KOPT-K1 (cell line): ENCODE results near the gene WWOX.
"Not testable (repeated sequence)": the region's sequence is repeated elsewhere in the genome, so short reads cannot be mapped to it uniquely, and the experiment has no call there.

ENCODE experiments used
- H3K27ac ChIP-seq: fragments of 200-600 bp; sonication (generic); 2 replicates; pipeline ENCODE4 v1.5.1; 2016; ENCODE audit warnings: antibody characterized with exemption, mild to moderate bottlenecking, low read depth, low read length; ENCODE audit not compliant: poor library complexity, severe bottlenecking
- H3K36me3 ChIP-seq: fragments of 200-600 bp; sonication (generic); 2 replicates; pipeline ENCODE4 v1.5.1; 2017; ENCODE audit warnings: antibody characterized with exemption, mild to moderate bottlenecking, low read length, moderate library complexity; ENCODE audit not compliant: insufficient read depth
- H3K9me3 ChIP-seq: fragments of 200-600 bp; sonication (generic); 2 replicates; pipeline ENCODE4 v1.5.1; 2017; ENCODE audit warnings: antibody characterized with exemption, low read length, mild to moderate bottlenecking; ENCODE audit not compliant: insufficient read depth, poor library complexity, severe bottlenecking

The WWOX gene

DNA sequence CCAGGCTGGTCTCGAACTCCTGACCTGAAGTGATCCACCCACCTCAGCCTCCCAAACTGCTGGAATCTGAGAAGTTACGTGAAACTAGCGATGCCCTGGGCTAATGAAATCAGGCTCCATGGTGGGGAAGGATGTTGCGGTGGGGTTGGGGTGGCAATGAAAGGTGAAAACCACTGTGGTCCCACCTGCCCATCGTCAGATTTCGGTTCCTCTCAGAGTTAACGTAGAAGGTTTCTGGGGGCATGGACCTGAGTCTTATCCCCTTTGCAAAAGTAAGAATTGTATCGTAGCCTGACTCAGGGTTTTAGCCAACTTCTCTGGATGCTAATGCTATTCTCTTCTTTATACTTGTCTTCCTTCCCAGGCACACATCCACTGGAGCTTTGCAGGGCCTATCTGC is 402.3 kb downstream of the WWOX start:
- no peaks in the 10 kb centered on the region for H3K36me3 ChIP-seq
- H3K9me3 ChIP-seq = no peaks in the 10 kb centered on the region
- H3K27ac ChIP-seq = no peak overlapping the region

DNA sequence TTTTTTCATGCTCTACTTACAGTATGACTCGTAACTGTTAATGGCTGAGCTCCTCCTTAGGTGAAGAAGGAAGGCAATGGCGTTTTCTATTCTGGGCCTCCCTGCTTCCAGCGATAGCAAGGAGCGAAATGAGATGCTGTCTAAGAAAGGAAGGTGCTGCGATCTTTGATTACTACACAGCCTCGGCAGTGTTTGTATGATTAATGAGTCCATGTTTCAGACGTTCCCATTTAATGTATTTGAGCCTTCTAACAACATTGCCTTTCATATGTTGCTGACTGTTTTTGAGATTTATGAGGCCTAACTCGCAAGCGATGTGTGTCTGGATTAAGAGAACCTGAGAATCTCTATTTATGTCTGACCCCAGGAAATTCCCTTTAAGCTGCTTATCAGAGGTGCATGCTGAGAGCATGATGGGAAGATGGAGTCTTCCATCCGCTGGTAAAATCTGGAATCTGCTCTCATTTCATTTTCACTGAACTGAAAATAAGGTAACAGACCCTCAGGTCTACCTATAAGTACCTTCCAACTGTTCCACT is 403.4 kb downstream of the WWOX start:
- H3K36me3 ChIP-seq = no peaks in the 10 kb centered on the region
- no peak overlapping the region for H3K27ac ChIP-seq

DNA sequence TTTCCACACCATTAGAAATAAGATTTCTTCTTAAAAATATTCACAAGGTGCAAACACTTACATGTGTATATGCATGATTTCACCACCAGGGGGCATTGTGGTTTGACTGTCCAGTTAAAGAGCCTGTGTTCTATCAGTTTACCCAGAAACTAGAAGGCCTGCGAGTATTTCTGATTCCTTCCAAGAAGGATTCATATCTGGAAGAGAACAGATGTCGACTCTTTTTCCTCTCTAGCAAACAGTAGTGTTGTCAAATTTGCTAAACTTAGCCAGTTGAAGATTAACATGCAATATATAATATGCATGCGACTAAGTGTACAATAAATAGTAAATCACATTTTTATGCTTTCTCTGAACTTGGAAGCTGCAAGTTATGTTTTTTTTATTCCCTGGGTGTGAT is 404.1 kb downstream of the WWOX start:
- no peaks in the 10 kb centered on the region for H3K36me3 ChIP-seq
- H3K9me3 ChIP-seq = no peaks in the 10 kb centered on the region
- H3K27ac ChIP-seq = no peak overlapping the region

More for the DNA sequence above, 403.4 kb downstream of the WWOX start:
- H3K9me3 ChIP-seq = no peaks in the 10 kb centered on the region

DNA sequence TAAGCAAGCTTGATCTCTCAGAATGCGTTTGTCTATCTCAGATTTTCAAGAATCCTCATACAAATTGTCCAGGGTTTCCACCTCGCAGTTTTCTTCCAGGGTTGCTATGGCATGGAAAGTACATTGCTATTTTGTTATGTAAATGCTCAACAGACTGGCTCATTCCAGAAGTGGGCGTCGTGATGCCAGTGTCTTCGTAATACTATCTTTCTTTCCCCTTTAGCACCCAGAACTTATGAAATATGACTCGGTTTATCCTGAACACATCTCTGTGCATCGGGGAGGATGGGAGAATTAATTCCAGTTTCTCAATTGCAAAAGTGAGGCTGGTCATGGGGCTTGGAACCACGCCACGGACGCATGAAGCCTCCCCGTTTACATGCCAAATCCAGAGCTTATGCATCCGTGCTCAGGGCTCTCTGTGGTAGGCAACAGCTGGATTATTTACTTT is 405.0 kb downstream of the WWOX start:
- Histone ChIP-seq H3K9me3 (no peaks in the 10 kb centered on the region), H3K27ac (no peak overlapping the region)

DNA sequence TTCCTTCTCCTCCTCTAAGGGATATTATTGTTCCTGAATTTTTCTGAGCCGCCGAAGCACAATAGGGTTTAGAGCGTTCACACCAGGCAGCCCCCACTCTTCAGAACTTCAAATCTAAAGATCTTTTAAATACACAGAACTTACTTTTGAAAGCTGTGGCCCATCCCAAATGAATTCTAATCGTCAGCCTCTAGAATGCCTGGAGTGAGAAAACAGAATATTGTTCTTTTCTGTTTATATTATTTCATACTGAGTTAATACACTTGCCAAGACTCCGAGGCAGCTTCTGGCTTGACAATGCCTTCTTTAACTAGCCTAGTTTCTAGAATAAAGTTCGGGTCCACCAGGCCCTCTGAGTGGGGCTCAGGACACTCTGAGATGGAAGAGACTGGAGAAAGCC is 405.6 kb downstream of the WWOX start:
- no peaks in the 10 kb centered on the region for H3K36me3 ChIP-seq
- no peak overlapping the region for H3K27ac ChIP-seq
- H3K9me3 ChIP-seq = no peaks in the 10 kb centered on the region

More for the DNA sequence above, 405.0 kb downstream of the WWOX start:
- H3K36me3 ChIP-seq = no peaks in the 10 kb centered on the region

DNA sequence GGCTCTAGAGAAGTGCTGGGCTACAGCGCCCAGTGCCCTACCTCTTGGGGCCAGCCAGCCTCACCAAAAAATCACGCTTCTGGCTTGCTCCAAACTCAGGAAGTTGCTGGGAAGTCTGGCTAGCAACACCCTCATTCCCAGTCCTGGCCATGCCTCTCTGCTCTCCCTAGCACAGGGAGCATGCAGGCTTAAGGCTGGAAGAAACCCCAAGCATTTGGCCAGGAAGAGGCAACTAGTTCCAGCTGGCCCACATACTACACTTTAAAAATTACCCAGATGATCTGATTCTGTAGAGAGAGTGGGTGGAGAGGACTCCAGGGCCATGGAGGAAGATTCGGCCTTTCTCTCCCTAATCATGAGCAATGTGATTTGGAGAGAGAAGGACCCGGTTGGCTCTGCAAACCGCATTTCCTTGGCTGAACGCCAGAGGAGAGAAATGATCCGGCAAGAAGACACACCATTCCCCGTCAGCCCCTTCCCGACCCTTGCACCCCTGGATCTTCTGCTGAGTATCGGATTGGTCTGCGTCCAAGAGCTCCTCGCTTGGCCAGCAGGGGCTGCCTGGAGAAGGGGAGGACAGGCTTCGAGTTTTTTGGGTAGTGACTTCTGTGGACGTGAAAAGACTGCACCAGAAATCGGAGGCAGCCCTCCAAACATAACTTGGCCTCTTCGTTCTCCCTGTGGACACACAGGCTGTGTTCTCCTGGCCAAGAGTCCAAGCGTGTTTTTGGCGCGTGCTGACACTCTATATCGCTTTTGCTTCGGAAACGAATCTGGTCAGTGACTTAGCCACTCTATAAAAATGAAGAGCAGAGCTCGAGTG is 406.3 kb downstream of the WWOX start:
- H3K36me3 ChIP-seq = no peaks in the 10 kb centered on the region
- no peaks in the 10 kb centered on the region for H3K9me3 ChIP-seq
- H3K27ac ChIP-seq = no peak overlapping the region

DNA sequence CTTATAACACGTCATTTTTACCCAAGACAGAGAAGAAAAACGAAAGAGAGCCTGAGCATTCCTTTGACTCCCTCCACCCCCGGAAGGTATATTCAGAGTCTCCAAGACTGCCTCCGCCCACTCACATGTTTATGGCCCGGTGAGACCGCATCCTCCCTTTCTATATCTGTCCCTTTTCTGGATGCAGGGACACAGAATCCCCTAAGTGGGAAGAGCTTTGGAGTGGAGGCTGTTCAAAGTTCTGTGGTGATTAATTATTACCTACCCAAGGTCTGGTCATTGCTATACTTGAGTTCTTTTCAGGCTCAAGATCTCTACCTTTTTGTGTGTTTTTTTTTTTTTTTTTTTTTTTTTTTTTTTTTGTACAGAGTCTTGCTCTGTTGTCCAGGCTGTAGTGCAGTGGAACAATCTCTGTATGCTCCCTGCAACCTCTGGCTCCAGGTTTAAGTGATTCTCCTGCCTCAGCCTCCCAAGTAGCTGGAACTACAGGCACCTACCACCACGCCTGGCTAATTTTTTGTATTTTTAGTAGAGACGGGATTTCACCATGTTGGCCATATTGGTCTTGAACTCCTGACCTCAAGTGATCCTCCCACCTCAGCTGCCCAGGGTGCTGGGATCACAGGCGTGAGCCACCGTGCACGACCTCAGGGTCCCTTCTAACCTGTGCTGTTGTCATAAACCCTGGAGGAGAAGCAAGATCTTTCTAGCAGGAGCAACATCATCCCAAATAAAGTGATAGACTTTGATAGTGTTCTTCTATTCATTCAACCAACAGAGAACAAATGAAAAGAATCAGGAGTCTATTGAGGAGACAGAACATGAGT is 407.1 kb downstream of the WWOX start:
- Histone ChIP-seq H3K36me3 (no peaks in the 10 kb centered on the region), H3K9me3 (no peaks in the 10 kb centered on the region), H3K27ac (no peak overlapping the region)

DNA sequence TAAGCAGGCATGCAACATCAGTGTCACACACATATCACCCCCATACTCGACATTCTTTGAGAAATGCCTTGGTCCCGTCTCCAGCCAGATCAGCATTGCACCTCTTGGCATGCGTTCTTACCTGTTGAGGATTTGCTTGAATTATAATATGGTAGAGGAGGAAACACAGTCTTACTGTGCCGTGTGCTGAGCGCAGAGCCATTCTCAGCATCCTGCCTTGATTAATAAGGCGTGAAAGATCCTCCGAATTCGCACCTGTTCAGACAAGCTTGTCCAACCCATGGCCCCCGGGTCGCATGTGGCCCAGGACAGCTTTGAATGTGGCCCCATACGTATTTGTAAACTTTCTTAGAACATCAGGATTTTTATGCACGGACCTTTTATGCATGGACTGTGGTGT is 408.1 kb downstream of the WWOX start:
- H3K36me3 ChIP-seq = no peaks in the 10 kb centered on the region
- no peaks in the 10 kb centered on the region for H3K9me3 ChIP-seq
- H3K27ac ChIP-seq = no peak overlapping the region

DNA sequence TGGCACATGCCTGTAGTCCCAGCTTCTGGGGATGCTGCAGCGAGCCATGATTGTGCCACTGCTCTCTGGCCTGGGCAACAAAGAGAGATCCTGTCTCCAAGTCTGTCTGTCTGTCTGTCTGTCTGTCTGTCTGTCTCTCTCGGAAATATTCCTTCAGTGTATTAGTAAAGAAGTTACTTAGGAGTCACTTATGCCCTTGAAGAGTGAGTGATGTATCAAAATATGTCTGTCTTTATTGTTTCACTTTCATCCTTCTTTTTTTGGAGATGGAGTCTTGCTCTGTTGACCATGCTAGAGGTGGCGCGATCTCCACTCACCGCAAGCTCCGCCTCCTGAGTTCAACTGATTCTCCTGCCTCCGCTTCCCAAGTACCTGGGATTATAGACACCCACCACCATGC is 410.5 kb downstream of the WWOX start:
- H3K9me3 ChIP-seq = no peaks in the 10 kb centered on the region
- no peaks in the 10 kb centered on the region for H3K36me3 ChIP-seq
- H3K27ac ChIP-seq = no peak overlapping the region

DNA sequence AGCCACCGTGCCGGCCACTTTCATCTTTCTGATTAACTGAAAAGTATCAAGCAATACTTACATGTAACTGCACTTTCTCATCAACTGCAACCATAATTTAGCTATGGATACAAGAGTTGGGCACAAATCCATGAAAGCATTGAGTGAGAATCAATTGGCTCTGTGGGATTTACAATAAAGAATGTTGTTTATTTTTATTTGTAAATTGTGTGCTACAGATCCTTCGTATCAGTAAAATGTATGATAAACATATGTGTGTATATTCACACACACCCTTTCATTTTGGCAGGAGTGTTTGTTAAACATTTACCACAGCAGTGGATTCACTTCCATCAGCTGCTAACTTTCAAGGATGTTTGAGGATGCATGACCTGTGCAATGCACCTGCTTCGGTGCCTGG is 411.0 kb downstream of the WWOX start:
- Histone ChIP-seq H3K27ac (no peak overlapping the region), H3K36me3 (no peaks in the 10 kb centered on the region), H3K9me3 (no peaks in the 10 kb centered on the region)

DNA sequence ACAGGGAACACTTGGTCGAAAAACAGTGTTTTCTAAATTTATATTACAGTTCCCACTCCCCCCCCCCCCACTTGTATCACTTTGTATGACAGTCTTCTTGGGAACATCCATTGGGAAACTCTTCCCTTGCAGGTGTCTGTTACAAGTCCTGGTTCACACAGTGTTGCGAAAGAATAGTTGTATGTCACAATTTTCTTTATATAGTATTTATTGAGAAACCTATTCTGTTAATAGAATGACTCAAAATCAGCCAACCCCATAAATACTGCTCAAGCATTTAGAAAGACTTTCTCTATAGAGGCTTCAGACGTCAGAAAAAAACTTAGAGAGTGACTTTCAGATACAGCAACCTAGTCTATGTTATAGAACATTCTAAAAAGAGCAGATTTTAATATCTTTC is 414.4 kb downstream of the WWOX start:
- Histone ChIP-seq H3K9me3 (no peaks in the 10 kb centered on the region), H3K36me3 (no peaks in the 10 kb centered on the region), H3K27ac (no peak overlapping the region)

DNA sequence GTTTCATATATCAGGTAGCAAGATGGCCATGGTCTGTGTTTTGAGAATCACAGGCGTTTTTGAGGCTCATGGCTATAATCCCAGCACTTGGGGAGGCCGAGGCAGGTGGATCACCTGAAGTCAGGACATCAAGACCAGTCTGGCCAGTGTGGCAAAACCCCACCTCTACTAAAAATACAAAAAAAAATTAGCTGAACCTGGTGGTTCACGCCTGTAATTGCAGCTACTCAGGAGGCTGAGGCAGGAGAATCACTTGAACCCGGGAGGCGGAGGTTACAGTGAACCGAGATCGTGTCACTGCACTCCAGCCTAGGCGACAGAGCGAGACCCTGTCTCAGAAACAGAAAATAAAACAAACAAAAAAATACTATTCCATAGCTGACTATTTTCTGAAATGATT is 415.4 kb downstream of the WWOX start:
- not testable (repeated sequence) for H3K36me3 ChIP-seq, H3K27ac ChIP-seq, H3K9me3 ChIP-seq

DNA sequence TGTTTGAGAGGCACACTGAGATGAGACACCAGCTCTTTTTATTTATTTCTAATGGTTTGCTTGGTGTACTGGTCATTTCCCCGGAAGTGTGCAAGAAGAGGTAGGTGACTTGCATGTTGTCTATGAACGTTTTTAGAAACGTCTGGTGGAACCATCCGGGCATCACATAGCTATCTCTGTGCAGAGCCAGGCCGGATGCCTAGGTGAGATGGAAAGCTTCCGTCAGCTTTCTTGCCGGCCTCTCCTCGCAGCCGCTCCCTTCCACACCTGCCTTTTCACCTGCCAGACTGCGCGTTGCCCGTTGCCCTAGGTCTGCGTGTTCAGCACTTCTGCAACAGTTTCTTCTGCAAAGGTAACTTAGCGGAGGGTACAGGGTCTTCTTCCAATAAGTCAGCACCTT is 416.0 kb downstream of the WWOX start:
- Histone ChIP-seq H3K9me3 (no peaks in the 10 kb centered on the region), H3K27ac (no peak overlapping the region), H3K36me3 (no peaks in the 10 kb centered on the region)

DNA sequence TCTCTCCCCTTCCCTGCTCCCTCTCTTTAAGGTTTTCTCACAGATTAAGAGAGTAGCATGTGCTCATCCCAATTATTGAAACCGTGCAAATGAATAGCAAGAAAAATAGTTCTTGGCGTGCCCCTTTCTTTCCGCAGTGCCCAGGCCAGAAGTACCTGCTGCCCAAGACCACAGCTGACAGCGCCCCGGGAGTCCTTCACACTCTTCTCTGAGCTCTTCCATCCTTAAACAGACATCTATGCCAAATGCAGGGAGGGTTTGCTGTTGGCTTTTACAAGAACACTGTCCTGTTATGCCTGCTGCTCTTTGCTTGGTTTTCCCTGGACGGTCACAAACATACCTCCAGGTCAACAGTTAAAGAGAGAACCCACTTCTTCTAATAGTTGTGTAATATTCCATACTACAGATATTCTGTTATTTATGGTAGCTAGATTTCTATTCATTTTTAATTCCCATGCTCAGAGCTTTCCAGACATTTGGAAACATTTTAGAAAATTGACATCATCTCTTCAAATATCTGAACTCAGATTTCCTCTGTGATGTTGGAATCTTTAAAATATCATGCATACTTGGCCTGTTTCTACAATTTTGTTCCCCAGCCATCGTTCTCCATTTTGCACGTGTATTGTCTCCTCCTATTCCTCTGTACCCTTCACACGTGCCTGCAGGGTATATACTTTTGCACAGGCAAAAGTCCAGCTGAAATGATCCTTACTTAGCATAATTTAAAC is 416.7 kb downstream of the WWOX start:
- Histone ChIP-seq H3K27ac (no peak overlapping the region), H3K9me3 (no peaks in the 10 kb centered on the region), H3K36me3 (no peaks in the 10 kb centered on the region)

DNA sequence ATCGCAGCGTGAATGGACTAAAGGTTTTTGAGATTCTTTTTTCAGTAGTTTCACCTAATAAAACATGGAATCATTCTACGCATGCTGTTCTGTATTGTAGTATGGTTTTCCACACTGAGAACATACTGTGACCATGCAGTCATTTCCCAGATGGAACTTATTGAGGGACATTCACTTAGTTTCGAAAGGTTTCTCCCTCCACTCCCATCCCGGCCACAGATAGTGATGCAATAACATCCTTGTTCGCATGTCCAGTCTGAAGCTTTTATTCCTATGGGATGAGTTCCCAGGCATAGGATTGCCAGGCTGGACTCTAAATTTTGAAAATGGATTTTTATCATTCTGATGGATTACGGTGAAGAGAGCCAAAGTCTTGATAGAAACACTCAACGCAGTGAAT is 420.4 kb downstream of the WWOX start:
- H3K27ac ChIP-seq = no peak overlapping the region
- no peaks in the 10 kb centered on the region for H3K36me3 ChIP-seq
- no peaks in the 10 kb centered on the region for H3K9me3 ChIP-seq
